Epithelial cell of esophagus (primary cell): ENCODE data around the gene HTR3B.
"Not testable (repeated sequence)": the region's sequence is repeated elsewhere in the genome, so short reads cannot be mapped to it uniquely, and the experiment has no call there.

Experiments
- DNase-seq: peaks from one replicate; pipeline ENCODE4 v3.0.0; 2010; ENCODE audit warnings: low read depth
- H3K4me3 ChIP-seq: 2 replicates; pipeline ENCODE4 v1.5.1; 2011; ENCODE audit warnings: mild to moderate bottlenecking, low read length, control low read depth
- TF ChIP-seq, protein P1 (sequence below): IDR thresholded peaks from 2 replicates; pipeline ENCODE4 v1.5.1; 2011; ENCODE audit warnings: low read depth, mild to moderate bottlenecking, low read length, control low read depth, inconsistent platforms; ENCODE audit not compliant: insufficient read depth; ENCODE audit errors: missing control alignments

HTR3B gene

GRCh38 chr11:113875234-113876073 is 29.1 kb upstream of the HTR3B start, which contains the start of gene USP28:
TSS of gene USP28 (minus strand) at chr11:113875572. CDS start at chr11:113875501, 71 bp downstream.
- TF ChIP-seq, protein P1, sequence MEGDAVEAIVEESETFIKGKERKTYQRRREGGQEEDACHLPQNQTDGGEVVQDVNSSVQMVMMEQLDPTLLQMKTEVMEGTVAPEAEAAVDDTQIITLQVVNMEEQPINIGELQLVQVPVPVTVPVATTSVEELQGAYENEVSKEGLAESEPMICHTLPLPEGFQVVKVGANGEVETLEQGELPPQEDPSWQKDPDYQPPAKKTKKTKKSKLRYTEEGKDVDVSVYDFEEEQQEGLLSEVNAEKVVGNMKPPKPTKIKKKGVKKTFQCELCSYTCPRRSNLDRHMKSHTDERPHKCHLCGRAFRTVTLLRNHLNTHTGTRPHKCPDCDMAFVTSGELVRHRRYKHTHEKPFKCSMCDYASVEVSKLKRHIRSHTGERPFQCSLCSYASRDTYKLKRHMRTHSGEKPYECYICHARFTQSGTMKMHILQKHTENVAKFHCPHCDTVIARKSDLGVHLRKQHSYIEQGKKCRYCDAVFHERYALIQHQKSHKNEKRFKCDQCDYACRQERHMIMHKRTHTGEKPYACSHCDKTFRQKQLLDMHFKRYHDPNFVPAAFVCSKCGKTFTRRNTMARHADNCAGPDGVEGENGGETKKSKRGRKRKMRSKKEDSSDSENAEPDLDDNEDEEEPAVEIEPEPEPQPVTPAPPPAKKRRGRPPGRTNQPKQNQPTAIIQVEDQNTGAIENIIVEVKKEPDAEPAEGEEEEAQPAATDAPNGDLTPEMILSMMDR = no peak
- peak; percentile 92 for DNase-seq
- H3K4me3 ChIP-seq = peak within 1 kb of the TSS; percentile 83

DNA sequence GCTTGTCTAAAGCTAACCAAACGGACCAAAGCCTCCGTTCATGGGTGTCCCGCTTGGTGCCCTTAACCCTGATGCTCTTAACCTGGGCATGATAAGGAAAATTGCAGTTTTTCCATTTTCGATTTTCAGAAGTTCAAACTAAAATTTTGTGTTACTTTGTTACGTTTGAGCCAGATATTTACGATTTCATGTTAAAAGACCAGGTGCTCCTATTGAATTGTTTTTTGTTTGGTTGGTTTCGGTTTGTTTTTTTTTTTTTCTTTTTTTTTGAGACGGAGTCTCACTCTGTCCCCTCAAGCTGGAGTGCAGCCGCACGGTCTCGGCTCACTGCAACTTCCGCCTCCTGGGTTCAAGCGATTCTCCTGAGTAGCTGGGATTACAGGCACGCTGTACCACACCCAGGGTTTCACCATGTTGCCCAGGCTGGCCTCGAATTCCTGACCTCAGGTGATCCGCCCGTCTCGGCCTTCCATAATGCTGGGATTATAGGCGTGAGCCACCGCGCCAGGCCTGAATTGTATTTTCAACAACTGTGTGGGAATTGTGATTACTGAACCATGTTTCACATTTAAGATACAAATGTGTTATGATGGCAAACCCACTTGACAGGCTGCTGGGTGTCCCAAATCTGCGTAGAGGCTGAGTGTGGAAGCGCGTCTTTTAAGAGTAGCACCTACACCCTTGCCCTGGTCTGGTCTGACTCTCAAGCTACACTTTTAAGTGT is 28.4 kb upstream of the HTR3B start:
- DNase-seq = no peak
- TF ChIP-seq, protein P1 = no peak
- H3K4me3 ChIP-seq = peak overlapping the region; percentile 68

- no peak overlapping the region for H3K4me3 ChIP-seq
- DNase-seq = no peak
- TF ChIP-seq, protein P1 = no peak
These were observed 27.6 kb upstream of the HTR3B start for GRCh38 chr11:113876798-113877669.

DNA sequence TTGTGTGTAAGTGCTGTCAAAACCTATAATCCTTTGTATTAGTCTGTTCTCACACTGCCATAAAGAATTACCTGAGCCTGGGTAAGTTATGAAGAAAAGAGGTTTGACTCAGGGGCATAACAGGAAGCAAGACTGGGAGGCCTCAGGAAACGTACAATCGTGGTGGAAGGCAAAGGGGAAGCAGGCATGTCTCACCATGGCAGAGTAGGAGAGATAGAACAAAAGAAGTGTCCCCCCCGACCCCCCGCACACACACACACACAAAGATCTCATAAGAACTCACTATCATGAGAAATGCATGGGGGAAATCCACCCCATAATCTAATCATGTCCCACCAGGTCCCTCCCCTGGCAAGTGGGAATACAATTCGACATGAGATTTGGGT is 26.9 kb upstream of the HTR3B start:
- no peak overlapping the region for H3K4me3 ChIP-seq
- DNase-seq = no peak
- TF ChIP-seq, protein P1 = no peak

DNA sequence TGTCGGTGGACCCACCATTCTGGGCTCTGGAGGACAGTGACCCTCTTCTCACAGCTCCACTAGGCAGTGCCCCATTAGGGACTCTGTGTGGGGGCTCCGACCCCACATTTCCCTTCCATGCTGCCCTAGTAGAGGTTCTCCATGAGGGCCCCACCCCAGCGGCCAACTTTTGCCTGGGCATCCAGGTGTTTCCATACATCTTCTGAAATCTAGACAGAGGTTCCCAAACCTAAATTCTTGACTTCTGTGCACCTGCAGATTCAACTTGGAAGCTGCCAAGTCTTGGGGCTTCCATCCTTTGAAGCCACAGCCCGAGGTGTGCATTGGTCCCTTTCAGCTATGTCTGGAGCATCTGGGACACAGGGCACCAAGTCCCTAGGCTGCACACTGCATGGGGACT is 25.1 kb upstream of the HTR3B start:
- DNase-seq, H3K4me3 ChIP-seq: not testable (repeated sequence)

DNA sequence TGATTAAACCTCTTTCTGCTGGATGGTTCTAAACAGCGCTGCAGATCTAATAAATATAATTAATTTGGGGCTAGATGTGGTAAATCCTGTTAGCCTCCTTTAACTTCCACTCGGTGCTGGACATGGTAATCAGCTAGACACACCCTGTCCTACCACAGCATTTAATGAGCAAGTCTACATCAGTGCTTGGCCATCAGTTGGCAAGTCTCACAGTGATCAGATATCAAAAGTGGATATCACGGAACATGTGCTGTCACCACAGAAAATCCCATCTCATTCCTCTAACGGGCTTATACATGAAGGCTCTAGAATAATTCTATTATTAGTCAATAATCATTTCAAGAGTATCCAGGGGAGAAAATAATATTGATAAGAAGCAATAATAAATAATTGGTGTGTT is 23.6 kb upstream of the HTR3B start:
- H3K4me3 ChIP-seq = no peak overlapping the region
- DNase-seq = no peak
- TF ChIP-seq, protein P1 = no peak

DNA sequence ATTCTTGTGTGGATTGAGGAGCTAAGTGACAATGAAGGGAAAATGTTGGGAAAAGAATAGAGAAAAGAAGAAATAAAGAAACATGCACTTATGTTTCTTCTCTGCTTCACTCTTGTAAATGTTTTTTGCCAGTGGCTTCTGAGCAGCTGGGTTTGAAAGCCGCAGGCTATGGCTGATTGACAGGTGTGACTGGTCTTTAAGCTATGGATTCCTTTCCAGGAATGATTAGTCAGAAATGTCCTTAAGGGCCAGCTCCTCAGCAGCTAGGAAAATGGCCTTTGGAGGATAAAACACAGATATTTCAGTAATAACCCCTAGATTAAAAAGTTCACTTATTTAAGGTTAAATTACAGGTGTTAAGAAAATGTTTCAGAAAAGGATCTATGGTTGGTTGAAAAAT is 22.7 kb upstream of the HTR3B start:
- H3K4me3 ChIP-seq = no peak overlapping the region
- TF ChIP-seq, protein P1 = no peak
- DNase-seq = peak; percentile 69
